Spleen (tissue), 7 donors: Measurements from ENCODE around the gene WDR47.

Experiments used
- POLR2A ChIP-seq, 3 donors: fragments of 450-650 bp; IDR thresholded peaks; one replicate each; pipeline ENCODE4 v1.5.1; 2017; ENCODE audit warnings: antibody characterized with exemption in 3 of 3, mild to moderate bottlenecking in 1 of 3
- POLR2AphosphoS5 ChIP-seq, 3 donors: sonication (generic); formaldehyde crosslinking; IDR thresholded peaks; one replicate each; pipeline ENCODE4 v1.5.1; 2017; ENCODE audit warnings: antibody characterized with exemption in 3 of 3
- TF ChIP-seq, protein P1 (sequence below), 11 experiments: fragments of 200-600 bp in 7 of 11; fragments of 450-650 bp in 4 of 11; sonication (generic) in 4 of 11; IDR thresholded peaks in 8 of 11; conservative IDR thresholded peaks in 3 of 11; 1 replicate in 7 of 11; 2 replicates in 4 of 11; pipeline versions ENCODE4 v1.4.0 to v1.8.0; 2016 to 2021; ENCODE audit warnings: antibody characterized with exemption in 11 of 11, inconsistent platforms in 4 of 11, mild to moderate bottlenecking in 1 of 11
- donor health status: DM: no; HTN: no; CAD: no; lungs with moderate emphysema.
- donor health status: DM: no; HTN: no; CAD: no.
- donor health status: DM: no; HTN: no; CAD: no.

DNA sequence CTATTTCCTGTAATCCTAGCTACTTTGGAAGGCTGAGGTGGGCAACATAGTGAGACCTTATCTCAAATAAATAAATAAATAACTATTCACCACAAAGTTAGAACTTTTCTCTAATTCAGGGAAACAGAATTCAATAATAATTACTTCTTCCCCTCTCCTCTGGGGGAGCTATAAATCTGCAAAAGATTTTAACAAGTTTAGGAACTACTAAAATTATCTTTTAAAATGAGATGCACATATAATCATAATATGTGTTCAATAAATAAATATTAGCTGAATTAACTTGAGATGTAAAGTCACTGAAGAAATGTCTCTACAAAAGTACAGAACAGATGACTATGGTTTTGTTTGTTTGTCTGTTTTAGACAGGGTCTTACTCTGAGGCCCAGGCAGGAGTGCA lies 14.1 kb downstream of the WDR47 start:
- TF ChIP-seq POLR2AphosphoS5 (IDR thresholded peaks at IDR 0.05) (no peak), POLR2A (IDR thresholded peaks at IDR 0.05) (no peak)
- TF ChIP-seq, protein P1, sequence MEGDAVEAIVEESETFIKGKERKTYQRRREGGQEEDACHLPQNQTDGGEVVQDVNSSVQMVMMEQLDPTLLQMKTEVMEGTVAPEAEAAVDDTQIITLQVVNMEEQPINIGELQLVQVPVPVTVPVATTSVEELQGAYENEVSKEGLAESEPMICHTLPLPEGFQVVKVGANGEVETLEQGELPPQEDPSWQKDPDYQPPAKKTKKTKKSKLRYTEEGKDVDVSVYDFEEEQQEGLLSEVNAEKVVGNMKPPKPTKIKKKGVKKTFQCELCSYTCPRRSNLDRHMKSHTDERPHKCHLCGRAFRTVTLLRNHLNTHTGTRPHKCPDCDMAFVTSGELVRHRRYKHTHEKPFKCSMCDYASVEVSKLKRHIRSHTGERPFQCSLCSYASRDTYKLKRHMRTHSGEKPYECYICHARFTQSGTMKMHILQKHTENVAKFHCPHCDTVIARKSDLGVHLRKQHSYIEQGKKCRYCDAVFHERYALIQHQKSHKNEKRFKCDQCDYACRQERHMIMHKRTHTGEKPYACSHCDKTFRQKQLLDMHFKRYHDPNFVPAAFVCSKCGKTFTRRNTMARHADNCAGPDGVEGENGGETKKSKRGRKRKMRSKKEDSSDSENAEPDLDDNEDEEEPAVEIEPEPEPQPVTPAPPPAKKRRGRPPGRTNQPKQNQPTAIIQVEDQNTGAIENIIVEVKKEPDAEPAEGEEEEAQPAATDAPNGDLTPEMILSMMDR (IDR thresholded peaks at IDR 0.05 in 8 of 11, conservative IDR thresholded peaks at IDR 0.05 in 3 of 11) = peak in 1 of 11 experiments; percentile 6
